IMR-90 (cell line): ENCODE results near the gene PSEN1. TPM values are rescaled to one million over a fixed set of nuclear protein-coding genes. Genes with fewer than 3 reads are reported as not detected.

Source experiments
- ATAC-seq: fragments of 200-7000 bp; cut with Tn5 transposase; 2 replicates; pipeline ENCODE4 v1.9.1; 2020; ENCODE audit warnings: low read depth, mild to moderate bottlenecking, moderate library complexity
- BruUV-seq: library from RNA; stranded (reverse); fragments of 400-500 nt; replicated peaks from 2 replicates; lab custom pipeline; 2021; lab: Mats Ljungman, UMichigan
- CTCF ChIA-PET: fragments of 300-600 bp; formaldehyde crosslinking; extraction: SDS; loops from one replicate; lab custom pipeline; 2021; ENCODE audit warnings: antibody characterized with exemption; lab: Yijun Ruan, JAX
- POLR2A ChIA-PET: fragments of 300-600 bp; sonication (Branson Sonifier 250); formaldehyde crosslinking; loops from one replicate; lab custom pipeline; 2022; ENCODE audit warnings: antibody characterized with exemption; ENCODE audit not compliant: unreplicated experiment; lab: Charles Lee
- DNase-seq: peaks from one replicate; pipeline ENCODE4 v3.0.0; 2013
- H2AFZ ChIP-seq: replicated peaks from 2 replicates; pipeline ENCODE3; 2013; ENCODE audit warnings: low read length, mild to moderate bottlenecking; ENCODE audit not compliant: poor library complexity
- H2AK5ac ChIP-seq: 2 replicates; pipeline ENCODE4 v1.6.1; 2013; ENCODE audit warnings: low read depth, low read length, inconsistent platforms
- H2AK9ac ChIP-seq: replicated peaks from 2 replicates; pipeline ENCODE3; 2013; ENCODE audit warnings: mild to moderate bottlenecking, low read depth, low read length, moderate library complexity; ENCODE audit not compliant: poor library complexity
- H2BK120ac ChIP-seq: 2 replicates; pipeline ENCODE4 v1.6.1; 2013; ENCODE audit warnings: low read depth, low read length, inconsistent platforms
- H2BK15ac ChIP-seq: 3 replicates; pipeline ENCODE4 v1.6.1; 2013; ENCODE audit warnings: low read depth, low read length, inconsistent platforms
- H2BK20ac ChIP-seq: 2 replicates; pipeline ENCODE4 v1.6.1; 2013; ENCODE audit warnings: low read depth, mild to moderate bottlenecking, inconsistent platforms, low read length, moderate library complexity
- H2BK5ac ChIP-seq: 2 replicates; pipeline ENCODE4 v1.6.1; 2013; ENCODE audit warnings: mild to moderate bottlenecking, low read depth, low read length, inconsistent platforms; ENCODE audit not compliant: poor library complexity, severe bottlenecking
- H3K14ac ChIP-seq: replicated peaks from 2 replicates; pipeline ENCODE4 v1.6.1; 2013; ENCODE audit warnings: low read depth, low read length, inconsistent platforms
- H3K18ac ChIP-seq: 2 replicates; pipeline ENCODE4 v1.6.1; 2013; ENCODE audit warnings: low read depth, low read length, control low read depth
- H3K23ac ChIP-seq: 2 replicates; pipeline ENCODE4 v1.6.1; 2013; ENCODE audit warnings: low read depth, low read length, inconsistent platforms
- H3K27ac ChIP-seq: 2 replicates; pipeline ENCODE4 v1.5.1; 2013; ENCODE audit warnings: mild to moderate bottlenecking, control low read depth, low read length; ENCODE audit not compliant: insufficient read depth
- H3K27me3 ChIP-seq: 2 replicates; pipeline ENCODE4 v1.6.1; 2013; ENCODE audit warnings: low read length; ENCODE audit not compliant: control insufficient read depth, insufficient read depth
- H3K36me3 ChIP-seq: 2 replicates; pipeline ENCODE4 v1.6.1; 2013; ENCODE audit warnings: low read length, mixed read lengths; ENCODE audit not compliant: control insufficient read depth, insufficient read depth
- H3K4ac ChIP-seq: 2 replicates; pipeline ENCODE4 v1.6.1; 2013; ENCODE audit warnings: low read depth, low read length, inconsistent platforms
- H3K4me1 ChIP-seq: 2 replicates; pipeline ENCODE4 v1.6.1; 2013; ENCODE audit warnings: low read length, mixed read lengths; ENCODE audit not compliant: control insufficient read depth, insufficient read depth
- H3K4me2 ChIP-seq: 2 replicates; pipeline ENCODE4 v1.6.1; 2013; ENCODE audit warnings: low read depth, mild to moderate bottlenecking, control low read depth, low read length, moderate library complexity
- H3K4me3 ChIP-seq: 2 replicates; pipeline ENCODE4 v1.5.1; 2013; ENCODE audit warnings: low read depth, mild to moderate bottlenecking, control low read depth, low read length, moderate library complexity; ENCODE audit not compliant: insufficient read depth
- H3K56ac ChIP-seq: 2 replicates; pipeline ENCODE4 v1.6.1; 2013; ENCODE audit warnings: low read length, inconsistent platforms; ENCODE audit not compliant: insufficient read depth; ENCODE audit errors: extremely low read depth
- H3K79me1 ChIP-seq, 2 experiments: 2 replicates each; pipeline ENCODE4 v1.6.1; 2013; ENCODE audit warnings: low read length in 2 of 2, inconsistent platforms in 1 of 2, low read depth in 1 of 2
- H3K9ac ChIP-seq: 2 replicates; pipeline ENCODE4 v1.6.1; 2013; ENCODE audit warnings: low read depth, low read length, control low read depth
- H3K9me1 ChIP-seq: 2 replicates; pipeline ENCODE4 v1.6.1; 2013; ENCODE audit warnings: low read length, inconsistent platforms; ENCODE audit not compliant: insufficient read depth
- H3K9me3 ChIP-seq: 2 replicates; pipeline ENCODE4 v1.6.1; 2013; ENCODE audit warnings: low read length; ENCODE audit not compliant: control insufficient read depth, insufficient read depth
- H4K20me1 ChIP-seq: 2 replicates; pipeline ENCODE4 v1.6.1; 2013; ENCODE audit warnings: low read length, inconsistent platforms; ENCODE audit not compliant: insufficient read depth
- H4K5ac ChIP-seq: 2 replicates; pipeline ENCODE4 v1.6.1; 2013; ENCODE audit warnings: mild to moderate bottlenecking, low read depth, low read length, control low read depth
- H4K8ac ChIP-seq, 2 experiments: 2 replicates each; pipeline ENCODE4 v1.6.1; 2013; ENCODE audit warnings: low read depth in 2 of 2, low read length in 2 of 2, control low read depth in 1 of 2, inconsistent platforms in 1 of 2
- H4K91ac ChIP-seq: 2 replicates; pipeline ENCODE4 v1.6.1; 2013; ENCODE audit warnings: low read depth, low read length, inconsistent platforms; ENCODE audit not compliant: insufficient read depth
- BHLHE40 ChIP-seq: fragments of 150-350 bp; IDR thresholded peaks from 2 replicates; pipeline ENCODE4 v1.6.1; 2016; ENCODE audit warnings: mild to moderate bottlenecking, low read depth, low read length
- CEBPB ChIP-seq: IDR thresholded peaks from 2 replicates; pipeline ENCODE4 v1.6.1; 2012; ENCODE audit warnings: low read depth, low read length, improper control_type of control experiment
- CHD1 ChIP-seq: IDR thresholded peaks from 2 replicates; pipeline ENCODE4 v1.6.1; 2012; ENCODE audit warnings: low read depth, low read length, improper control_type of control experiment
- FOS ChIP-seq: fragments of 150-350 bp; IDR thresholded peaks from 2 replicates; pipeline ENCODE4 v1.6.1; 2016; ENCODE audit warnings: low read depth, low read length
- MAFK ChIP-seq: IDR thresholded peaks from 2 replicates; pipeline ENCODE4 v1.6.1; 2012; ENCODE audit warnings: low read depth, low read length, improper control_type of control experiment
- MAZ ChIP-seq: IDR thresholded peaks from 2 replicates; pipeline ENCODE4 v1.6.1; 2012; ENCODE audit warnings: low read depth, mild to moderate bottlenecking, low read length, improper control_type of control experiment, moderate library complexity, borderline replicate concordance
- MXI1 ChIP-seq: IDR thresholded peaks from 2 replicates; pipeline ENCODE4 v1.6.1; 2012; ENCODE audit warnings: low read depth, mild to moderate bottlenecking, low read length, moderate library complexity, borderline replicate concordance
- NFE2L2 ChIP-seq: fragments of 150-350 bp; IDR thresholded peaks from 2 replicates; pipeline ENCODE4 v1.6.1; 2016; ENCODE audit warnings: low read depth, mild to moderate bottlenecking, low read length
- POLR2A ChIP-seq: IDR thresholded peaks from 2 replicates; pipeline ENCODE4 v1.6.1; 2012; ENCODE audit warnings: mild to moderate bottlenecking, low read depth, low read length
- RAD21 ChIP-seq: IDR thresholded peaks from 2 replicates; pipeline ENCODE4 v1.6.1; 2012; ENCODE audit warnings: low read length, improper control_type of control experiment
- RCOR1 ChIP-seq: IDR thresholded peaks from 2 replicates; pipeline ENCODE4 v1.6.1; 2012; ENCODE audit warnings: mild to moderate bottlenecking, low read length, improper control_type of control experiment; ENCODE audit not compliant: insufficient replicate concordance
- RFX5 ChIP-seq: IDR thresholded peaks from 2 replicates; pipeline ENCODE4 v1.8.0; 2012; ENCODE audit warnings: low read depth, mild to moderate bottlenecking, low read length, moderate library complexity
- SMC3 ChIP-seq: fragments of 150-350 bp; IDR thresholded peaks from 2 replicates; pipeline ENCODE4 v1.6.1; 2016; ENCODE audit warnings: low read depth, mild to moderate bottlenecking, antibody characterized with exemption, low read length, moderate library complexity
- WGBS, 2 experiments: methylation state at CpG; one replicate each; pipeline versions ENCODE4 v1.1.5 to v1.1.7; 2013; ENCODE audit warnings: missing lambda C conversion rate in 2 of 2; ENCODE audit not compliant: insufficient read length in 1 of 2; ENCODE audit errors: extremely low coverage in 2 of 2; 5-methylcytosine and 5-hydroxymethylcytosine counted together
- dilution Hi-C: fragments of 300-500 bp; cut with HindIII; formaldehyde crosslinking; loops from one replicate; pipeline ENCODE4 v1.14.3; 2018; ENCODE audit warnings: low sequenced_read_pairs; ENCODE audit not compliant: unreplicated experiment
- in situ Hi-C: fragments of 300-500 bp; cut with MboI; formaldehyde crosslinking; loops from 3 replicates; pipeline ENCODE4 v1.14.3; 2019; ENCODE audit warnings: low sequenced_read_pairs, inconsistent platforms, mixed read lengths
- intact Hi-C: fragments of 100-400 bp; cut with micrococcal nuclease; formaldehyde crosslinking; loops from 2 replicates; pipeline ENCODE4 v1.10.0; 2022
- polyA plus RNA-seq, 3 experiments: library from polyadenylated mRNA; depleted of rRNA; stranded (reverse); fragments of >200 nt; gene quantifications; 2 replicates each; pipeline ENCODE4 v1.2.3, GENCODE V29; 2012; ENCODE audit warnings: low replicate concordance in 1 of 3
- total RNA-seq: library from RNA; depleted of rRNA; stranded (reverse); fragments of >200 nt; gene quantifications from 2 replicates; pipeline ENCODE4 v1.2.3, GENCODE V29; 2012
- TF ChIP-seq, protein P1 (sequence below): fragments of 150-350 bp; IDR thresholded peaks from 2 replicates; pipeline ENCODE4 v1.6.1; 2017; ENCODE audit warnings: mild to moderate bottlenecking, antibody characterized with exemption, low read length, low read depth
- TF ChIP-seq, protein P2 (sequence below): fragments of 150-350 bp; IDR thresholded peaks from 2 replicates; pipeline ENCODE4 v1.6.1; 2016; ENCODE audit warnings: low read depth, mild to moderate bottlenecking, low read length, moderate library complexity, borderline replicate concordance

Gene PSEN1
- total and polyA plus RNA-seq, 2 of the 4 experiments (the other 2 are of a cell fraction) = 14.8 to 62.7 TPM

DNA sequence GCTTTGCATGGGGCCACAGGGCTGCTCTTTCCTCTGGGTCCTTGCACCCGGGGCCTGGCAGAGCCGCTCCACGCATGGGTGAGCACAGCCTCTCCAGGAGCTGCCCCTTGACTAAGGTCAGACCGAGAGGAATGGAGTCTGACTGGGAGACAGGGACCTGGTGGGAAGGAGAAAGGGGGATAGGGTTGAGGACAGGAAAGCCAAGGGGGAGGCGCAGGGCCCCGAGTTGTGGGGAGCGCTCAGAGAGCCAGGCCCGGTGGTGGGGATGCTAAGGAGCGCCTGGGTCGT is 117.0 kb downstream of the PSEN1 start (continued):
- TF ChIP-seq MXI1 (no peak), POLR2A (no peak), RFX5 (no peak), MAFK (no peak)

DNA sequence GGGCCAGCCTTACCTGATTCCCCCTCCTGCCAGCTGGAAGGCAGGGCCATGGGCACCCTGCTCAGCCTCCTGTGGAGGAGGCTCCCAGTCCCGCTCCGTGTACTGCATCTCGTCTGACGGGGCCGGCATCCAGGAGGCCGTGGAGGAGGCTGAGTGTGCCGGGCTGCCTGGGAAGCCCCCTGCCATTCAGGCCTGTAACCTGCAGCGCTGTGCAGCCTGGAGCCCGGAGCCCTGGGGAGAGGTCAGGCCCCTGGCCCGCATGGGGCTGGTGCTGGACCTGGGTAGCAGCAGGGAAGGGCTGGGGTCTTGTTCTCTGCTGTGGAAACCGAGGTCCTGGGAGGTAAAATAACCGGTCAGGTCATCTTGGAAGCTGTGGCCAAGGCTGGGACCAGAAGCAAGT is 117.4 kb downstream of the PSEN1 start:
- no peak for ATAC-seq
- WGBS, 2 experiments = 85% methylated on average over 5 of the region's 12 CpGs; no CpG with 5 or more reads in 1 of the 2 experiments
- TF ChIP-seq CHD1 = no peak
- TF ChIP-seq MAZ = no peak
- no peak for TF ChIP-seq NFE2L2
- TF ChIP-seq POLR2A = no peak
- TF ChIP-seq, protein P1, sequence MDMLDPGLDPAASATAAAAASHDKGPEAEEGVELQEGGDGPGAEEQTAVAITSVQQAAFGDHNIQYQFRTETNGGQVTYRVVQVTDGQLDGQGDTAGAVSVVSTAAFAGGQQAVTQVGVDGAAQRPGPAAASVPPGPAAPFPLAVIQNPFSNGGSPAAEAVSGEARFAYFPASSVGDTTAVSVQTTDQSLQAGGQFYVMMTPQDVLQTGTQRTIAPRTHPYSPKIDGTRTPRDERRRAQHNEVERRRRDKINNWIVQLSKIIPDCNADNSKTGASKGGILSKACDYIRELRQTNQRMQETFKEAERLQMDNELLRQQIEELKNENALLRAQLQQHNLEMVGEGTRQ = no peak
- TF ChIP-seq RFX5 = no peak
- TF ChIP-seq RCOR1 = no peak
- no peak for TF ChIP-seq SMC3
- TF ChIP-seq FOS = no peak
- no peak for TF ChIP-seq RAD21
- TF ChIP-seq, protein P2, sequence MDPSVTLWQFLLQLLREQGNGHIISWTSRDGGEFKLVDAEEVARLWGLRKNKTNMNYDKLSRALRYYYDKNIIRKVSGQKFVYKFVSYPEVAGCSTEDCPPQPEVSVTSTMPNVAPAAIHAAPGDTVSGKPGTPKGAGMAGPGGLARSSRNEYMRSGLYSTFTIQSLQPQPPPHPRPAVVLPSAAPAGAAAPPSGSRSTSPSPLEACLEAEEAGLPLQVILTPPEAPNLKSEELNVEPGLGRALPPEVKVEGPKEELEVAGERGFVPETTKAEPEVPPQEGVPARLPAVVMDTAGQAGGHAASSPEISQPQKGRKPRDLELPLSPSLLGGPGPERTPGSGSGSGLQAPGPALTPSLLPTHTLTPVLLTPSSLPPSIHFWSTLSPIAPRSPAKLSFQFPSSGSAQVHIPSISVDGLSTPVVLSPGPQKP = no peak
- TF ChIP-seq MXI1 = no peak
- no peak for TF ChIP-seq CEBPB
- TF ChIP-seq BHLHE40 = no peak

More for the DNA sequence above, 117.4 kb downstream of the PSEN1 start:
- no peaks in the 10 kb centered on the region for H3K79me1 ChIP-seq
- POLR2A ChIA-PET = no interaction called here
- dilution Hi-C loops = no loop called here
- H2AK5ac ChIP-seq = no peak overlapping the region
- H2BK15ac ChIP-seq = no peak overlapping the region
- in situ Hi-C loops = no loop called here
- H2AK9ac ChIP-seq = peak overlapping the region; percentile 50
- H2BK120ac ChIP-seq = no peak overlapping the region
- H3K14ac ChIP-seq = no peak overlapping the region
- no peaks in the 10 kb centered on the region for H3K27me3 ChIP-seq
- H3K56ac ChIP-seq = no peak overlapping the region
- H3K9ac ChIP-seq = no peak overlapping the region
- no peak overlapping the region for H3K18ac ChIP-seq
- H4K91ac ChIP-seq = no peak overlapping the region
- intact Hi-C loops = no loop called here
- H4K5ac ChIP-seq = no peak overlapping the region
- H4K8ac ChIP-seq = no peak overlapping the region
- H4K20me1 ChIP-seq = no peaks in the 10 kb centered on the region
- H3K9me1 ChIP-seq = no peaks in the 10 kb centered on the region
- no peaks in the 10 kb centered on the region for H3K36me3 ChIP-seq
- H2AFZ ChIP-seq = no peak overlapping the region
- H3K4ac ChIP-seq = no peak overlapping the region
- H3K4me1 ChIP-seq = no peaks in the 10 kb centered on the region
- H3K23ac ChIP-seq = no peak overlapping the region
- no peak for DNase-seq
- no peak overlapping the region for H3K4me3 ChIP-seq
- H3K4me2 ChIP-seq = no peak overlapping the region
- BruUV-seq = no TSS peak
- no peak overlapping the region for H2BK5ac ChIP-seq
- H3K9me3 ChIP-seq = no peaks in the 10 kb centered on the region
- CTCF ChIA-PET = interaction anchor here (0.6 kb wide), 1 partner anchor 180 kb away, joined by 3 read pairs; no protein-coding TSS in a partner anchor
- H2BK20ac ChIP-seq = no peak overlapping the region
- H3K27ac ChIP-seq = no peak overlapping the region
